ENCODE results near the gene TNFRSF4. TPM values are rescaled to one million over a fixed set of nuclear protein-coding genes. Genes with fewer than 3 reads are reported as not detected.
A peak's percentile ranks its signal among the peaks of the same experiment; 100 is the strongest.

The TNFRSF4 gene
- total and polyA plus RNA-seq, 9 of the 15 experiments (the other 6 are each of a cell fraction or from before 2014, with no cell fraction given): 0.07 to 0.44 (median 0.19) TPM; not detected in 5

DNA sequence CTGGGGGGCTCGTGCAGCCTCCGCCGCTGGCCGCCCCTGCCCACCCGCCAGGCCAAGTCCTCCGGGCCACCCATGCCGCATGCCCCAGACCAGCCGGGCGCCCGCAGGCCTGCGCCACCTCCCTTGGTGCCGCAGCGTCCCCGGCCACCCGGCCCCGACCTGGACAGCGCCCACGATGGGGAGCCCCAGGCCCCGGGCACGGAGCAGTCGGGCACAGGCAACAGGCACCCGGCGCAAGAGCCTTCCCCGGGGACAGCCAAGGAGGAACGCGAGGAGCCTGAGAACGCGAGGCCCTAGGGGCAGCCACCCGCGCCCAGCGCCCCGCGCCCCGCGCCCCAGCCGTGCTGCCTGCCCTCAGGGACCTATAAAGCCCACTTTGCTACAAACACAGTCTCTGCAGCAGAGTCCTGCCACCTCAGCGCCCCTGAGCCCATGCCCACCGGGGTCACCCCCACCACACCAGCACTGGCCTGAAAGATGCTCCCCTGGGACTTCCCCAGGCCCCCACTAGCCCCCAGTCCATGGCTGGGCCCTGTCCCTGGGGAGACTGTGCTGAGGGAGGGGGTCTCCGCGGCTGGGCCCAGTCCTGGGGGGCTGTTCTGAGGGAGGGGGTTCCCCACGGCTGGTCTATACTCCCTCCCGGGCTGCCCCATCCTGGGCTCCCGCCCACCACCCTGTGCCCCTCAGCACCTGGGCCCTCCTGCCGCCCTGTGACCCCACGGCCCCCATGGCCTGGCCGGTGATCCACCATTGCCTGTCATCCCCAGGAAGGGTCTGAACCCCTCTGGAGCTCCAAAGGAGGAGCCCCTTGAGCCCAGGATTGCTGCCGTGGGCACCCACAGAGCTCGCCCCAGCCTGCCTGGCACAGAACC, 16.2 kb downstream of the TNFRSF4 start (continued):
- TF ChIP-seq TAF1 (IDR thresholded peaks at IDR 0.05; ENCODE audit: control insufficient read depth, extremely low read depth, insufficient read depth, low read length, severe bottlenecking) (no peak), HNRNPL (IDR thresholded peaks at IDR 0.05; ENCODE audit: low read depth, low read length) (peak; percentile 34; the same call in 1 of the 2 replicates), HEY1 (CRISPR knock-in tag; IDR thresholded peaks at IDR 0.05; ENCODE audit: borderline replicate concordance) (no peak)

DNA sequence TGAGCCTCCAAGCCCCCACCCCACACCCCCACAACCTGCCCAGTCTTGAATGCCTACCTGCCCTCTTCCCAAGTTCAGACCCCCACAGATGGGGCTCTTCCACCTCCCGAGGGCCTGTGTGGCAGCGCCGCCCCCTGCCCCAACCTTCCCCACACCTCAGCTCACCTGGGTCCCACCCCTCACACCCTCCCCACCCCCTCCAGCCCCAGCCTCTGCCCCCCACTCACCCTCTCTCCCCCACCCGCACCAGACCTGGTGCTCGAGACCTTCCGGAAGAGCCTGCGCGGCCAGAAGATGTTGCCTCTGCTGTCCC, 16.8 kb downstream of the TNFRSF4 start:
- Histone ChIP-seq H3K4me2 (ENCODE audit: insufficient read depth, low read length) (no peak overlapping the region), H3K4me3 (no peak overlapping the region), H3K27ac (ENCODE audit: extremely low read depth, low read depth, low read length) (no peak overlapping the region), H3K9ac (ENCODE audit: insufficient read depth in 1 of 2, low read depth in 2 of 2, low read length in 2 of 2) (no peak overlapping the region), H2AFZ (ENCODE audit: low read depth, low read length) (no peak overlapping the region), H3K36me3 (ENCODE audit: control insufficient read depth, insufficient read depth, low read length) (no peaks in the 10 kb centered on the region), H3K27me3 (ENCODE audit: control insufficient read depth in 2 of 2, insufficient read depth in 2 of 2, low read length in 2 of 2) (no peaks in the 10 kb centered on the region; a peak in 2 of 5 replicates), H3K4me1 (replicated peaks in 1 of 2; ENCODE audit: control insufficient read depth in 2 of 2, insufficient read depth in 2 of 2, low read length in 2 of 2) (peaks cover 0 to 49% of the 10 kb centered on the region in 2 experiments; a peak in 3 of 5 replicates), H3K9me3 (replicated peaks; ENCODE audit: control insufficient read depth, insufficient read depth, low read depth, low read length) (peaks cover 6% of the 10 kb centered on the region; the same call in 1 of the 2 replicates), H3K79me2 (ENCODE audit: control insufficient read depth, insufficient read depth, low read length) (no peaks in the 10 kb centered on the region), H3K9me1 (ENCODE audit: control insufficient read depth, insufficient read depth, low read length) (no peaks in the 10 kb centered on the region), H4K20me1 (replicated peaks; ENCODE audit: control insufficient read depth, insufficient read depth, low read length) (no peaks in the 10 kb centered on the region)
- no TSS peak for BruUV-seq (replicated peaks)
- CTCF ChIA-PET (ENCODE audit: low intra/inter-chr PET ratio): no interaction called here
- intact Hi-C loops (cut with micrococcal nuclease) (no loop called here), in situ Hi-C loops (cut with MboI) (no loop called here)
- POLR2A ChIA-PET: no interaction called here
- 57% methylated on average over 5 of the region's 8 CpGs for WGBS (ENCODE audit: insufficient coverage, low coverage, missing lambda C conversion rate)
- ATAC-seq (no peak), DNase-seq (ENCODE audit: extremely low read depth in 1 of 4, low spot score in 3 of 4) (no peak), FAIRE-seq (no peak)
- TF ChIP-seq, protein P1, sequence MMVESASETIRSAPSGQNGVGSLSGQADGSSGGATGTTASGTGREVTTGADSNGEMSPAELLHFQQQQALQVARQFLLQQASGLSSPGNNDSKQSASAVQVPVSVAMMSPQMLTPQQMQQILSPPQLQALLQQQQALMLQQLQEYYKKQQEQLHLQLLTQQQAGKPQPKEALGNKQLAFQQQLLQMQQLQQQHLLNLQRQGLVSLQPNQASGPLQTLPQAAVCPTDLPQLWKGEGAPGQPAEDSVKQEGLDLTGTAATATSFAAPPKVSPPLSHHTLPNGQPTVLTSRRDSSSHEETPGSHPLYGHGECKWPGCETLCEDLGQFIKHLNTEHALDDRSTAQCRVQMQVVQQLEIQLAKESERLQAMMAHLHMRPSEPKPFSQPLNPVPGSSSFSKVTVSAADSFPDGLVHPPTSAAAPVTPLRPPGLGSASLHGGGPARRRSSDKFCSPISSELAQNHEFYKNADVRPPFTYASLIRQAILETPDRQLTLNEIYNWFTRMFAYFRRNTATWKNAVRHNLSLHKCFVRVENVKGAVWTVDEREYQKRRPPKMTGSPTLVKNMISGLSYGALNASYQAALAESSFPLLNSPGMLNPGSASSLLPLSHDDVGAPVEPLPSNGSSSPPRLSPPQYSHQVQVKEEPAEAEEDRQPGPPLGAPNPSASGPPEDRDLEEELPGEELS (CRISPR knock-in tag; IDR thresholded peaks at IDR 0.05; ENCODE audit: borderline replicate concordance): no peak
- TF ChIP-seq HNRNPLL (IDR thresholded peaks at IDR 0.05; ENCODE audit: low read depth, low read length, poor library complexity, severe bottlenecking): no peak
- TF ChIP-seq ZNF778 (CRISPR knock-in tag; IDR thresholded peaks at IDR 0.05): no peak
- TF ChIP-seq NFE2L1 (tag; IDR thresholded peaks at IDR 0.05; ENCODE audit: borderline replicate concordance, low read depth): no peak
- TF ChIP-seq, protein P2, sequence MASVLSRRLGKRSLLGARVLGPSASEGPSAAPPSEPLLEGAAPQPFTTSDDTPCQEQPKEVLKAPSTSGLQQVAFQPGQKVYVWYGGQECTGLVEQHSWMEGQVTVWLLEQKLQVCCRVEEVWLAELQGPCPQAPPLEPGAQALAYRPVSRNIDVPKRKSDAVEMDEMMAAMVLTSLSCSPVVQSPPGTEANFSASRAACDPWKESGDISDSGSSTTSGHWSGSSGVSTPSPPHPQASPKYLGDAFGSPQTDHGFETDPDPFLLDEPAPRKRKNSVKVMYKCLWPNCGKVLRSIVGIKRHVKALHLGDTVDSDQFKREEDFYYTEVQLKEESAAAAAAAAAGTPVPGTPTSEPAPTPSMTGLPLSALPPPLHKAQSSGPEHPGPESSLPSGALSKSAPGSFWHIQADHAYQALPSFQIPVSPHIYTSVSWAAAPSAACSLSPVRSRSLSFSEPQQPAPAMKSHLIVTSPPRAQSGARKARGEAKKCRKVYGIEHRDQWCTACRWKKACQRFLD (CRISPR knock-in tag; IDR thresholded peaks at IDR 0.05): no peak
- no peak for TF ChIP-seq EP300 (IDR thresholded peaks at IDR 0.05; ENCODE audit: low read length)
- no peak for TF ChIP-seq NR1H2 (CRISPR knock-in tag; IDR thresholded peaks at IDR 0.05)
- no peak for TF ChIP-seq NELFE (IDR thresholded peaks at IDR 0.05; ENCODE audit: insufficient read depth, insufficient read length)
- no peak for TF ChIP-seq PCBP1 (IDR thresholded peaks at IDR 0.05; ENCODE audit: low read depth, low read length, poor library complexity, severe bottlenecking)
- no peak for TF ChIP-seq GATAD2B (IDR thresholded peaks at IDR 0.05; ENCODE audit: borderline replicate concordance)
- TF ChIP-seq SMARCE1 (IDR thresholded peaks at IDR 0.05): no peak
- TF ChIP-seq, protein P3, sequence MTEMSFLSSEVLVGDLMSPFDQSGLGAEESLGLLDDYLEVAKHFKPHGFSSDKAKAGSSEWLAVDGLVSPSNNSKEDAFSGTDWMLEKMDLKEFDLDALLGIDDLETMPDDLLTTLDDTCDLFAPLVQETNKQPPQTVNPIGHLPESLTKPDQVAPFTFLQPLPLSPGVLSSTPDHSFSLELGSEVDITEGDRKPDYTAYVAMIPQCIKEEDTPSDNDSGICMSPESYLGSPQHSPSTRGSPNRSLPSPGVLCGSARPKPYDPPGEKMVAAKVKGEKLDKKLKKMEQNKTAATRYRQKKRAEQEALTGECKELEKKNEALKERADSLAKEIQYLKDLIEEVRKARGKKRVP (CRISPR knock-in tag; IDR thresholded peaks at IDR 0.05): no peak
- no peak for TF ChIP-seq KAT2B (IDR thresholded peaks at IDR 0.05; ENCODE audit: low read depth, low read length)

Measured in K562 (cell line).